H1 (cell line): ENCODE results near the gene PLP2.

ENCODE experiments used
- CEBPB ChIP-seq: IDR thresholded peaks from 2 replicates; pipeline ENCODE4 v1.6.1; 2012; ENCODE audit warnings: low read depth, low read length
- CREB1 ChIP-seq: IDR thresholded peaks from 2 replicates; pipeline ENCODE4 v1.6.1; 2012; ENCODE audit warnings: inconsistent platforms
- EP300 ChIP-seq, 2 experiments: IDR thresholded peaks; 1 replicate in 1 of 2; 2 replicates in 1 of 2; pipeline ENCODE4 v1.6.1; 2011 to 2012; ENCODE audit warnings: low read depth in 2 of 2, low read length in 2 of 2, mild to moderate bottlenecking in 2 of 2, borderline replicate concordance in 1 of 2, inconsistent platforms in 1 of 2, moderate library complexity in 1 of 2
- EZH2 ChIP-seq: fragments of 200-600 bp; sonication (generic); IDR thresholded peaks from 2 replicates; pipeline ENCODE4 v1.7.1; 2012; ENCODE audit warnings: low read depth, mild to moderate bottlenecking, moderate library complexity, low read length, inconsistent platforms; ENCODE audit not compliant: severe bottlenecking
- JUN ChIP-seq: IDR thresholded peaks from 2 replicates; pipeline ENCODE4 v1.6.1; 2011; ENCODE audit warnings: low read depth, mild to moderate bottlenecking, improper control_type of control experiment, low read length
- POLR2A ChIP-seq, 2 experiments: IDR thresholded peaks; 1 replicate in 1 of 2; 2 replicates in 1 of 2; pipeline ENCODE4 v1.6.1; 2011; ENCODE audit warnings: low read depth in 2 of 2, low read length in 2 of 2, mild to moderate bottlenecking in 2 of 2; ENCODE audit errors: control extremely low read depth in 1 of 2
- POLR2AphosphoS5 ChIP-seq: IDR thresholded peaks from 2 replicates; pipeline ENCODE4 v1.6.1; 2011; ENCODE audit warnings: low read depth, low read length
- RAD21 ChIP-seq, 2 experiments: IDR thresholded peaks in 1 of 2; conservative IDR thresholded peaks in 1 of 2; 2 replicates each; pipeline ENCODE4 v1.6.1; 2011; ENCODE audit warnings: low read depth in 2 of 2, low read length in 2 of 2, improper control_type of control experiment in 1 of 2, inconsistent platforms in 1 of 2, mild to moderate bottlenecking in 1 of 2, moderate library complexity in 1 of 2
- SP4 ChIP-seq: IDR thresholded peaks from 2 replicates; pipeline ENCODE4 v1.6.1; 2012; ENCODE audit warnings: low read length, inconsistent platforms
- SUZ12 ChIP-seq: fragments of 200-600 bp; sonication (generic); IDR thresholded peaks from 2 replicates; pipeline ENCODE4 v1.6.1; 2012; ENCODE audit warnings: mild to moderate bottlenecking, inconsistent platforms, low read length, moderate library complexity, mixed read lengths
- TAF1 ChIP-seq: IDR thresholded peaks from 2 replicates; pipeline ENCODE4 v1.6.1; 2011; ENCODE audit warnings: mild to moderate bottlenecking, low read depth, low read length
- TF ChIP-seq, protein P1 (sequence below), 3 experiments: IDR thresholded peaks; 1 replicate in 2 of 3; 2 replicates in 1 of 3; pipeline versions ENCODE4 v1.5.1 to v1.6.1; 2011; ENCODE audit warnings: low read length in 3 of 3, mild to moderate bottlenecking in 3 of 3, inconsistent platforms in 2 of 3, low read depth in 1 of 3, moderate library complexity in 1 of 3; ENCODE audit not compliant: insufficient read depth in 1 of 3; ENCODE audit errors: control extremely low read depth in 1 of 3
- TF ChIP-seq, protein P2 (sequence below): IDR thresholded peaks from 2 replicates; pipeline ENCODE4 v1.6.1; 2011; ENCODE audit warnings: low read length, improper control_type of control experiment

DNA sequence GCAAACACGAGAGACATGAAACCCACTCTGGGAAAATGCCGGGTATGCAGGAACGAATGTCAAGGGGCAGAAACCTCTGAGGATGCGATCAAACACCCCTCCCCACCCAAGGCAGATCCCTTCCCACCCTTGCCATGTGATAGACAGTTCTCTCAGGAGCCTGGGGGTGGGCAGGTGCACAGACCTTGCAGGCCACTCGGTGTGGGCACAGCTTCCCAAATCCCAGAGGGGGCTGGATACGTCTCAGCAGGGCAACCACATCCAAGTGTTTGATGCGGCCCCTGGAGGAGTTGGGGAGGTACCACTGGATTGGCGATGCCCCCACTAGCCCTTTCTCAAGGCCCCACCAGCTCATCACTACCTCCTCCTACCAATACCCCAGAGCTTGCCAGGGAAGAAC, 38.7 kb downstream of the PLP2 start:
- TF ChIP-seq, protein P1, sequence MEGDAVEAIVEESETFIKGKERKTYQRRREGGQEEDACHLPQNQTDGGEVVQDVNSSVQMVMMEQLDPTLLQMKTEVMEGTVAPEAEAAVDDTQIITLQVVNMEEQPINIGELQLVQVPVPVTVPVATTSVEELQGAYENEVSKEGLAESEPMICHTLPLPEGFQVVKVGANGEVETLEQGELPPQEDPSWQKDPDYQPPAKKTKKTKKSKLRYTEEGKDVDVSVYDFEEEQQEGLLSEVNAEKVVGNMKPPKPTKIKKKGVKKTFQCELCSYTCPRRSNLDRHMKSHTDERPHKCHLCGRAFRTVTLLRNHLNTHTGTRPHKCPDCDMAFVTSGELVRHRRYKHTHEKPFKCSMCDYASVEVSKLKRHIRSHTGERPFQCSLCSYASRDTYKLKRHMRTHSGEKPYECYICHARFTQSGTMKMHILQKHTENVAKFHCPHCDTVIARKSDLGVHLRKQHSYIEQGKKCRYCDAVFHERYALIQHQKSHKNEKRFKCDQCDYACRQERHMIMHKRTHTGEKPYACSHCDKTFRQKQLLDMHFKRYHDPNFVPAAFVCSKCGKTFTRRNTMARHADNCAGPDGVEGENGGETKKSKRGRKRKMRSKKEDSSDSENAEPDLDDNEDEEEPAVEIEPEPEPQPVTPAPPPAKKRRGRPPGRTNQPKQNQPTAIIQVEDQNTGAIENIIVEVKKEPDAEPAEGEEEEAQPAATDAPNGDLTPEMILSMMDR (IDR thresholded peaks at IDR 0.05; ENCODE audit: control extremely low read depth in 1 of 3, insufficient read depth in 1 of 3, low read depth in 1 of 3, low read length in 3 of 3) = no peak
- TF ChIP-seq POLR2AphosphoS5 (no peak), SUZ12 (no peak), EP300 (IDR thresholded peaks at IDR 0.05; ENCODE audit: borderline replicate concordance in 1 of 2, low read depth in 2 of 2, low read length in 2 of 2) (no peak), JUN (no peak), TAF1 (no peak), RAD21 (IDR thresholded peaks at IDR 0.05 in 1 of 2, conservative IDR thresholded peaks at IDR 0.05 in 1 of 2; ENCODE audit: low read depth in 2 of 2, low read length in 2 of 2) (no peak), SP4 (no peak), CEBPB (no peak), CREB1 (no peak), EZH2 (no peak), POLR2A (IDR thresholded peaks at IDR 0.05; ENCODE audit: control extremely low read depth in 1 of 2, low read depth in 2 of 2, low read length in 2 of 2) (no peak)
- TF ChIP-seq, protein P2, sequence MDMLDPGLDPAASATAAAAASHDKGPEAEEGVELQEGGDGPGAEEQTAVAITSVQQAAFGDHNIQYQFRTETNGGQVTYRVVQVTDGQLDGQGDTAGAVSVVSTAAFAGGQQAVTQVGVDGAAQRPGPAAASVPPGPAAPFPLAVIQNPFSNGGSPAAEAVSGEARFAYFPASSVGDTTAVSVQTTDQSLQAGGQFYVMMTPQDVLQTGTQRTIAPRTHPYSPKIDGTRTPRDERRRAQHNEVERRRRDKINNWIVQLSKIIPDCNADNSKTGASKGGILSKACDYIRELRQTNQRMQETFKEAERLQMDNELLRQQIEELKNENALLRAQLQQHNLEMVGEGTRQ = no peak
